Activated CD8-positive, alpha-beta memory T cell treated with anti-CD3 and anti-CD28 coated beads for 1 hour (primary cell): ENCODE measurements around the gene TRIM71.
"Not testable (repeated sequence)": the region's sequence is repeated elsewhere in the genome, so short reads cannot be mapped to it uniquely, and the experiment has no call there.

Experiments
- DNase-seq, 2 donors: peaks; one replicate each; pipeline ENCODE4 v3.0.0-alpha.2; 2020; ENCODE audit warnings: low read depth in 1 of 2; ENCODE audit errors: extremely low read depth in 1 of 2

The TRIM71 gene

GRCh38 chr3:32842531-32842931 lies 24.7 kb downstream of the TRIM71 start:
- no peak for DNase-seq

- no peak for DNase-seq
Measured at GRCh38 chr3:32842987-32843386, 25.2 kb downstream of the TRIM71 start.

- DNase-seq = no peak
Measured at GRCh38 chr3:32843510-32844321, 25.9 kb downstream of the TRIM71 start.

GRCh38 chr3:32844322-32844654 lies 26.5 kb downstream of the TRIM71 start:
- DNase-seq = no peak

- no peak for DNase-seq
Measured at GRCh38 chr3:32844914-32845313, 27.1 kb downstream of the TRIM71 start.

- DNase-seq = not testable (repeated sequence)
Measured at GRCh38 chr3:32845546-32845945, 27.7 kb downstream of the TRIM71 start.

- DNase-seq = not testable (repeated sequence)
Measured at GRCh38 chr3:32847045-32847444, 29.2 kb downstream of the TRIM71 start.

- no peak for DNase-seq
Measured at GRCh38 chr3:32847528-32847927, 29.7 kb downstream of the TRIM71 start.

- no peak for DNase-seq
Measured at GRCh38 chr3:32848215-32848614, 30.4 kb downstream of the TRIM71 start.

- DNase-seq = no peak
Measured at GRCh38 chr3:32849046-32849445, 31.2 kb downstream of the TRIM71 start.

- DNase-seq = no peak
Measured at GRCh38 chr3:32850226-32850625, 32.4 kb downstream of the TRIM71 start.

- DNase-seq = no peak
Measured at GRCh38 chr3:32850636-32851035, 32.8 kb downstream of the TRIM71 start.

GRCh38 chr3:32852146-32852545 lies 34.3 kb downstream of the TRIM71 start:
- no peak for DNase-seq

GRCh38 chr3:32855350-32855953 lies 37.7 kb downstream of the TRIM71 start:
- no peak for DNase-seq

GRCh38 chr3:32856355-32856889 lies 38.6 kb downstream of the TRIM71 start:
- no peak for DNase-seq

GRCh38 chr3:32856901-32857507 lies 39.2 kb downstream of the TRIM71 start:
- no peak for DNase-seq

GRCh38 chr3:32857921-32858320 lies 40.1 kb downstream of the TRIM71 start:
- no peak for DNase-seq

- DNase-seq = no peak
Measured at GRCh38 chr3:32859604-32860237, 41.9 kb downstream of the TRIM71 start.

GRCh38 chr3:32860499-32860898 lies 42.7 kb downstream of the TRIM71 start:
- no peak for DNase-seq

GRCh38 chr3:32861681-32862080 lies 43.9 kb downstream of the TRIM71 start:
- no peak for DNase-seq

GRCh38 chr3:32862247-32862935 lies 44.6 kb downstream of the TRIM71 start:
- no peak for DNase-seq
